Coronary artery (tissue), 2 donors: ENCODE measurements around the gene IRF2BP2.
A peak's percentile ranks its signal among the peaks of the same experiment; 100 is the strongest.

Source experiments
- DNase-seq: peaks from one replicate; pipeline ENCODE4 v3.0.0-alpha.2; 2017; ENCODE audit warnings: low spot score
- H3K27ac ChIP-seq, 2 donors: fragments of 200-600 bp; sonication (generic); one replicate each; pipeline ENCODE4 v1.5.1; 2016 to 2019
- H3K4me3 ChIP-seq: fragments of 200-600 bp; sonication (generic); 2 replicates; pipeline ENCODE4 v1.5.1; 2016; ENCODE audit warnings: mild to moderate bottlenecking, moderate library complexity
- CTCF ChIP-seq: fragments of 200-600 bp; sonication (generic); IDR thresholded peaks from one replicate; pipeline ENCODE4 v1.5.1; 2019; ENCODE audit warnings: antibody characterized with exemption

IRF2BP2 gene

DNA sequence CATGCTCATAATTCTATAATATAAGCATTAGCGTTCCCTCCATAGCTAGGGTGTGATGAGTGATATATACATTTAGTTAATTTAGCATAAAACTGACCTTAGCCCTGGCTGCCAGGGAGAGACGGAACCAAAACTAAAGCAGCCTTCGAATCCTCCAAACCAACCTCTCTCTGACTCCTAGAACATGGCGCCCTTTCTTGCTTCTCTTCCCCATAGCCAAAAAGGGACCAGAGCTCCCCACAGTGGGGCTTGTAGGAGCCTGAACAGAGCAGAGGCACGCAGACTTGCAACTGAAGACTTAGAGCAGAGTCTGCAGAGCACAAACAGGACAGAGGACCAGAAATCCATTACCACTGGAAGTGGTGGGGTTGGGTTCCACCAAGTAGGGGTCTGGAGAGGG, 17.7 kb downstream of the IRF2BP2 start:
- no peak for DNase-seq
- Histone ChIP-seq H3K27ac (no peak overlapping the region), H3K4me3 (no peak overlapping the region)
- TF ChIP-seq CTCF = no peak

GRCh38 chr1:234591131-234591530, 18.8 kb downstream of the IRF2BP2 start:
- no peak for TF ChIP-seq CTCF
- Histone ChIP-seq H3K27ac (no peak overlapping the region), H3K4me3 (no peak overlapping the region)
- DNase-seq = no peak

DNA sequence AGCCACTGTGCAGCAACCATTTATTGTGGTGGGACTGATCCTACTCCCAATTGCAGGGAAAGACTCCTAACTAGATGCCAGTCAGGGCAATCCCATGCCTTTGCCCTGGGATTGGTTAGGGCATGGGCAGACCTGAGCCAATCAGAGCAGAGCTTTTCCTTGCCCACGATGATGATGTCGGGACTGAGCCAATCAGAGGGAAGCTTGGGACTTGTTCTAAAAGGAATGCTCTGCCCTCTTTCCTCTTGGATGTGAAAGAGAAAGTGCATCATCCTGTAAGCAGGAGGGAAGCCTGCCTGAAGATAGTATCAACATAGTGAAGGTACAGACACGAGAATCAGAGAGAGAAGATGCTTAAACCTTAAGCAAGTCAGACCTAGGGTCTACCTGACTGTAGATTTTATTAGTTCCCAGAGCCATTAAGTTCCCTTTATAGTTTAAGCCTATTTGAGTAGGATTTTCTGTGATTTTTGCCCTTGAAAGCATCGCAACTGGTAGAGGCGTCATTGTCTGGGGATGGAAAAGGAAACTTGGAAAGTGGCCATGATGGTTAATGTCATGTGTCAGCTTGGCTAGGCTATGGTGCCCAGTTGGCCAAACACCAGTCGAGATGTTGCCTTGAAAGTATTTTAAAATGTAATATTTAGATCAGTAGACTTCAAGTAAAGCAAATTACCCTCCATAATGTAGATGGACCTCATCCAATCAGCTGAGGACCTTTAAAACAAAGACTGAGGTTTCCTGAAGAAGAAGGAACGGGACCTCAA, 19.9 kb downstream of the IRF2BP2 start:
- peak overlapping the region; percentile 9 to 32 for H3K27ac ChIP-seq
- no peak overlapping the region for H3K4me3 ChIP-seq
- no peak for DNase-seq

GRCh38 chr1:234589064-234589800, 20.7 kb downstream of the IRF2BP2 start:
- DNase-seq = no peak
- Histone ChIP-seq H3K27ac (peak overlapping the region in 1 of 2 donors; percentile 4), H3K4me3 (no peak overlapping the region)
- no peak for TF ChIP-seq CTCF

More for the DNA sequence above, 19.9 kb downstream of the IRF2BP2 start:
- no peak for TF ChIP-seq CTCF

- Histone ChIP-seq H3K27ac (no peak overlapping the region), H3K4me3 (no peak overlapping the region)
- no peak for TF ChIP-seq CTCF
- DNase-seq = no peak
Observed at GRCh38 chr1:234588386-234588785, 21.6 kb downstream of the IRF2BP2 start.

GRCh38 chr1:234586892-234587485, 23.0 kb downstream of the IRF2BP2 start:
- H3K4me3 ChIP-seq = no peak overlapping the region
- H3K27ac ChIP-seq = peak overlapping the region; percentile 64 to 94
- DNase-seq = no peak
- no peak for TF ChIP-seq CTCF
